Activated CD4-positive, CD25-positive, alpha-beta regulatory T cell (primary cell): ENCODE results near the gene SCAPER.

Source experiments
- DNase-seq, 4 experiments: peaks; one replicate each; lab custom pipeline; 2025; lab: John Stamatoyannopoulos, UW

The SCAPER gene

DNA sequence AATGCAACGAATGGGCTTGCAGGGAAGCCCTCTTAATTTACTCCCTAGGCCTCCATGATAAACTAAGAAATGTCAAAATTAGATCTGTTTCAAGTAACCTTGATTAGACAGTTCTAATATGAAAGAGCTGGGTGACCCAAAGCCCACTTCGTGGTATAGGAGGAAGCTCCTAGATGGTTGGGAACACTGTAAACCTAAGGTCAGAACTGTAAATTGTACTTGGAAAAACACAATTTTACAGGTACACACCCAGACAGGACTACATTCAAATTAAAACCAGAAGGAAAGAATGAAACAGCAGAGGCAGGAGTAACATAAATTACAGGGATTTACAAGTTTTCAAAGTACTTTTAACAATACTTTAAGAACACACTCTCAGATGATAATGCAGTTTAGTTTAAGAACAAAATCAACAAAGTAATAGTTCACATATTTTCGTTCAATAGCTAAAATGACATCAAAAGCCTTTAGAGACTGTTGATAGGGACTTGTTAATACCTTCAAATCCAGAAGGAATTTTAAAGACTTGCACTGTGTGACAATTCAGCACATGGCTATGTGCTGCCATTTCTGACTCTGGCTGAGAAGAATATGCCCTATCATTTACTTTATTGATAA lies 550.2 kb downstream of the SCAPER start:
- DNase-seq, result no peak

DNA sequence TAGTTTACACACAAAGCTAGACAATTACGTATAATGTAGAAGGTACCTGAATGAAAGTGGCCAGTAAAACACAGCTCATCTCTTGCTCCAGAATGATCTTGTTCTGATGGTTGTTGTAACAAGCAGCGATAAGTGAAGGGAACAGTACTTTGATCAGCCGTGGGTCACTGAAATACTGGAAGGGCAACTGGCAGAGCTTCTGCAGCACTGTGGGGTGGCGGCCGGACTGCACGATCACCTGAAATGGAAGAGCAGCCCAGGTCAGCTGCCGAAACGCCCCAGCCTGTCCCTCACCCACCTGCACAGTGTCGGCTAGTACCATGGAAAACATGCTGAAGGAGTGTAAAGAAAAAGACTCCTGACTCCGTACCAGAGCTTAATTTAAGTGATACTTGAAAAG lies 551.2 kb downstream of the SCAPER start:
- DNase-seq, result no peak

DNA sequence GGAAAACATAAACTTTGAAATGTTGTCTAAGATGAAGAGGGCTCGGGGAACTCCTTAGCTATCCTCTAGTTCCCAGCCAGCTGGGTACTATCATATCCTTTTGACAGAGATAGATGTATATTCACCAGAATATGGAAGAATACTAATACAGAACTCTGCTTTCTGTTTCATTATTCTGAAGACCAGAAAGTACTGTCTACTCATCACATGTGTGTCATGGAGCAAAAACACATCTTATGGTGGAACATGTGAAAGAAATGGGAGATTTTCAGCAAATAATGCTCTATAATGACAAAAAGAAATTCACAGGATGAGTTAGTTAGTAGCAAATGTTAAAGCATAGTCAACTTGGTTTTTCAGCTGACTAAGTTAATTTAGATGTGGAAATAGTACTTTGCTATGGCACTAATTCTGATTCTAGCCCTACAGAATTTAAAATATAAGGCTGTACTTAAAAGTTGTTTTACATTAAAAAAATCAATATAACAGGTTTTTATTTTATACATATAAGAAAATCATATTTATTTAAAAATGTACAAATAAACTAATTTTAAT lies 552.0 kb downstream of the SCAPER start:
- no peak for DNase-seq

DNA sequence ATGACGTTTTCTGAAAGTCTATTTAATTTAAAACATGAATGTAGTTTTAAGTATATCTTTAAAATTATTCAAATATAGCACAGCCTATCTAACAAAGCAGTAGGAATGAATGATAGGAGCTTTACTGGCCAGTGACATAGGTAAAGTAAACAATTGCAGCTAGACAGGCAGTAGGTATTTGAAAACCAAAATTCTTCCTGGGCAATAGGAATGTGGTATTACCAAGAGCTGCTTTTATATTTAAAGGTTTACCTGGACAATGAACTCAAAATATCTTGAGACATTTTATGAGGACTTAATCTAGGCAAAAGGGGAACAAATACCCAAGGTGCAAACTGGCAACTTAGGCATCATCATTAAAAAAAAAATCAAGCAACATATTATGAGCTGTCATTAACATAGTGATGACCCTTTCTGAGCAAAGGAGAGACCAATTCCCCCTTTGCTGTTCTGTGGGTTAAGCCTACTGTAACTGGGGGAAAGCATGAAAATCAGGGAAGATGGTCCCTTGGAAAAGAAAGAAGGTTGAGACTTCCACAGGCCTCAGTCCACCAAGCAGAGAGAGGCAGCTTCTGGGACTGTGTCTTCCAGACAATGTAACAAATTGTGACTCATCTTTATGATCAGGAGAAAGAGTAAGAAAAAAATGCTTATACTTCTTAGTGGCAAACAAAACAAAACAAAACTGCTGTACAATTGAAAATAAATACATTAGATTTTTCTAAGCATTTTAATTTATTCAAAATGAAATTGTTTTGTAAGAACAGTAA lies 555.7 kb downstream of the SCAPER start:
- no peak for DNase-seq

DNA sequence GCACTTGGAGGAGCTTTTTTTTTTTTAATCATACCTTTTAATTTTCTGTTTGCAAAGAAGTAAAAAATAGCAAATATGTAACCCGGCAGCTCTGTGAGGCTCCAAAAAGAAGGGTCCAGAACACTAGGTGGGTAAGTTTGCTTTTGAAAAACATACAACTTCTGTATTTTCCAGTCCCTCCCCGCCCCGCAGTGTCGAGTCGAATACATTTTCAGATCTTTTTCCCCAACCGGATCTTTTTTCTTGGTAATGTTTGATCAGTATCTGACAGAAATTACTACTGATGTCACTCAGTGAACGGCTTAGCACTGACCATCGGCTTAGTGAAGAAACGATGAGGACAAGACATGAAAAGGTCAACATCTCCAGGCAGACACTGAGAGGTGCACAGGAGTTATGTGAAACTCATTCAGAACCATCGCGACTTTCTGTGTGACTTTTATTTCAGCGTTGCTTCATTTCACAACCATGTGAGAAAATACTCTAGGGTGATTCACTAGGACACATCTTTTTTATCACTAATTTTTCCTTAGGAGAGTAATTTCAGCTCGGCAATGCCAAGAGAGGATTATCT lies 557.6 kb downstream of the SCAPER start:
- no peak for DNase-seq

DNA sequence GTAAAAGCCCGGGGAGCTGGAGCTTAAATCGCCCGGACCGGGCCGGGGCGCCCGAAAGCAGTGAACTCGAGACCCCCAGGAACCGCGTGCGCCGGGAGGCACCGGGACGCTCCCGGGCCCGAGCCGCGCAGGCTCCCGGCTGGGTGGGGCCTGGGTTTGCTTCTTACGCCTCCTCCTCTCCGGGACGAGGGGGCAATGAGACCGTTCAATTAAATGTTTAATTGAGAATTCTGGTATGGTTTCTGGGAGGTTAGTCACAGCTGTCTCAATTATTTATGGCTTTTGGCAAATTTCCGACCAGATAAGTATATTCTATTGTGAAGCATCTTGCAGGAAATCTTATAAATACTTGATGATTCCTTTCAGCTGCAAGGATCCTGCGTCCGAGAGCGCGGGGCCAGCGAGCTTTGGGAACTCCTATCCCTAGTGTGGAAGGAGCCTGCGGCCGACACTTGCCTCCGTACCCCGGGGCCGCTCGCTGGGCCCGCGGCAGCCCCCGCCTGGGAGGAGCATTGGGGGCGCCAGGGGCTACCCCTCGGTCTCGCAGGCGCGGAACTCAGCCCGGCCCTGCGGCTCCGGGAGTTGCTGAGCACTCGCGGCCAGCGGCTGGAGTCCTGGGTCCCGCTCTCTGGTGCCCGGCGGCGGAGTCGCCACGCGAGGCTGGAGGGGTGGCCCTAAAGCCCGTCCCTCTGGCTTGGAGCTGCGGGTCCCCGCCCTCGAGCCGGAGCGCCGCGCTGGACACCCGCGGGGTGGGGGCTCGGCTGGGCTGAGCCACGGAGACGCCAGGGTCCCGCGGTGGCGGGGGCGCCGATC lies 558.3 kb downstream of the SCAPER start:
- DNase-seq, result no peak

DNA sequence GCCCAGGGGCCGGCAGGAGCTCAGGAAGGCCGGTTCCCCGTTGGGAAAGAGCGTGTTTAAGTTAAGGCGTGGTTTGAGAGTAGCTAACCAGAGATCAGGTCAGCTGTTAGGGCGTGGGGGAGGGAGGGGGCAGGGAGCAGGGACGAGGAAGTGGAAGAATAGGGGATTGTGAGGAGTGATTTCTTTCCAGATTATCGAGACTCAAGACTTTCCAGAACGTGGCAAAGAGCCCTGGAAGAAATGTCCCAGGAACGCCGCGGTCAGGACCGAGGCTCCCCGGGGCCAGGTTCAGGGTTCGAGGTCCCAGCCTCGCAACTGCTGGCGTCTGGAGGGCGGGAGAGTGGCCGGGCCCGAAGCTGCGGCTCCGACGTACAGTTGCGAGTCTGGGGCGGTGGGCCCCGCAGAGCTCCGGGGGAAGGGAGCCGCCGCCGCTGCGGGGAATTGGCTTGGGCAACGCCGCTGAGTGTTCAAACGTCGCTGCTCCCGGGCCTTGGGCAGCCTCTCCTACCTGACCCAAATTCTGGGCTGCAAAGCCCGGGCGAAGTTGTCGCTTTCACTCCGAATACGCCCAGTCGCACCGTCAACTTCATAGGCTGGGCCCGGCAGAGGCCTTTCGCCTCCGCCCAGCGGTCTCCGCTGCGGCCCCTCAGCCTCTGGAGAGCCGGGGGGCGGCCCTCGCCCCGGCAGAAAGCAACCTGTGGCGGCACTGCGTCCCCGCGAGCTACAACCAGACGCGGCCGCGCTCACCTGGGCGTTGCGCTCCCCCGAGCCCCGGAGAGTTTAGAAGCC lies 559.1 kb downstream of the SCAPER start:
- no peak for DNase-seq

DNA sequence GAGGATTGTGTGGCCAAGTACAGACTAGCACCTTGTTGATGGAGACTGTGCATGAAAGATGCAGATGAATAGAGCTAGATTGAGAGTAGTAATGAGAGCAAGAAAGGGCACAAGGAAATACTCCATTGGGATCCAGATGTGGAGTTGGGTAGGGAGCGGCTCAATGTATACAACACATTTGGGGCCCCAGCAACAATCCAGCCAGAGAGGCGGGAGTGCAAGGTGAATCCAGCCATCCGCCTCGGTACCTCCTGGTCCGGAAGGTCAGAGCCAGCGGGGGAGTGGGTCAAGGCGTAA lies 559.6 kb downstream of the SCAPER start:
- no peak for DNase-seq

DNA sequence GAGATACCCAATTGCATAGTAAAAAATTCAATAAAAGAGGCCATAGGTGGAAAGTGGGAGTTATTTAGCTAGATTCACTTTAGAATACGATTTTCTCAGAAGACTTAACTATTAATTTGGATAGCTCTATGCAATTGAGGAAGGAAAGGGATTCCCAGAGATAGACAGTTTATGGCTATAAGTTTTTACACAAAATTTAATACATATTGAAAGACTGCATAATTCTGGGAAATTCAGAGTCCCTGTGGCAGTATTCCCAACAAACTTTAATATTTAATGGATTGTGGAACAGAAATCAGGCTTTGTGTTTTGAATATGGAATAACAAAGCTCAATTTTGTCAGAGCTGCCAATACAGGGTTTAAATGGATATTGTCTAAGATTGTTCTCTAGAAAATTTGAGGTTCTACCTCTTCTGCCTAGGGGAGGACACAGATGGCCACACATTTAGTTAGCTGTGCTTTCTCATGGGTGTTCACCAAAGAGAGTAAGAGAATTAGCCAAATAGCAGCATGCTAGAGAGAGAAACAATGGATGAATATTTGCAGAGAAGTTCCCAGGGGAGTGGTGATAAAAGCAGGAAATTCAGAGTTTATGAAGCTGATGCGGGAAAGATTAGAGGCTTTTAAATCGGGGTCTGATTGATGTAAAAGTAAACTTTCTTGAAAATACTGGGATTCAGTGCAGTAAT lies 560.1 kb downstream of the SCAPER start:
- no peak for DNase-seq

DNA sequence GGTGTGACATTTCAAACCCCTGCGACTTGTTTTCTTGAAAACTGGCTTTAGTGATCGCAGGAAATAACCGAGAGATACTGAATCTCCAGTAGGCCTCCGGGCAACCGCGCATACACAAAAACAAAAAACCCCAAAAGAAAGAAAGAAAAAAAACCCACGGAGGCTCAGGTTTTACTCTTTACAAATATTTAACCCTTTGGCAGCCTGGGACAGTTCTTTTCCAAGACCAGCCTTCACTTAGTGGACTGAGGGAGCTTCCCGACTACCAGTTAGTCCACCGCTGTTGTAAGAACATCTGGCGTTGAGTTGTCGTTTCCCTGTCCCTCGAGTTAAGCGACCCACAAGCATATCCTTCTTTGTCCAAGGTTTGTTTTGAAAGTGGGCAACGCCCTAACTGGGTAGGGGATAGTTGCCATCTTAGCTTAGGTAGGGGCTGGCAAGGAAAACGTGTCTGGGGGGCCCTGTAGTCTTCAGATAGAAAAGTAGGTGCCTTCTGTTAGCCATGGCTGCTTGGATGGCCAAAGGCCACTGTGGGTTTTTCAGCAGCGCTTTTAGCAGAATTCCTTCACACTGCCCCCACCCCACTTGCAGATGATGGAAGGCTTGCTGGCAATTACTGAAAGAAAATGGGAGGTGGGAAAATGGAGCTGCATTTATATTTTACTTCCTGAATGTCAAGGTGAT lies 561.7 kb downstream of the SCAPER start:
- no peak for DNase-seq

DNA sequence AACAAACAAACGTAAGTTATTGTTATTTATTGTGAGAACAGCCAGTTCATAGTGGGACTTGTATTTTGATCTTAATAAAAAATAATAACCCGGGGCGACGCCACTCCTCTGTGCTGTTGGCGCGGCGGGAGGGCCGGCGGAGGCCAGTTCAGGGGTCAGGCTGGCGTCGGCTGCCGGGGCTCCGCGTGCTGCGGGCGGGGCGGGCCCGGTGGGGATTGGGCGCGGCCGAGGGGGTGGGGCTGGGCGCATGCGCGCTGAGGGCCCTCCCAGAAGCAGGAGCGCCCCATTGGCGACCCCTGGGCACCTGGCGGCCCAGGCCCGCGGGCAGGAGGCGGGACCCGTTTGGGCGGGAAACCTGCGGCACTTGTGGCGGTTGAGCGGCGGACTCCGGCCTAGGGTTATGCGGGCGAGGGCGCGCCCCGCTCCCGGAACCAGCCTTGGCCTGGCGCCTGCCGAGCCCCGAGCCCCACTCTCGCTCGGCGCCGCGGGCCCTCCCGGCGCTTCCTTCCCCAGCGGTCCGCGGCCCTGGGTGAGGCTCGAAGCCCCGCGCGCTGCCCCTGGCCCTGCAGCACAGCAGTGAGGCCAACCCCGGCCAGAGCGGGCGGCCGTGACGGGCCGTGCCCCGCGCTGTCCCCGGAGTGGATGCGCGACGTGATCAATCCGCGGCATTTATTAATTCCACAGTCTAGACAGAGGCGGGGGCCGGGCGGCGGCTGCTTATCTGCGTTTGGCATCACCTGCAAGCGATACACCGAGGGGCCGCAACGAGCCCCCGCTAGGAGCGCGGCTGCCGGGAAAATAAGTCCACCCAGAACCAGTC lies 562.5 kb downstream of the SCAPER start:
- no peak for DNase-seq

DNA sequence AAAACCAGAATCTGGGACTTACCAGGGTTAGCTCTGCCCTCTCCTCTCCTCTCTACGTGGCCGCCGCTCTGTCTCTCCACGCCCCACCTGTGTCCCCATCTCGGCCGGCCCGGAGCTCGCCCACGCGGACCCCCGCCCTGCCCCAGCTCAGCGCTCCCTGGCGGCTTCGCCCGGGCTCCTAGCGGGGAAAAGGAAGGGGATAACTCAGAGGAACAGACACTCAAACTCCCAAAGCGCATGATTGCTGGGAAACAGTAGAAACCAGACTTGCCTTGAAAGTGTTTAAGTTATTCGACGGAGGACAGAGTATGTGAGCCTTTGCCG lies 563.1 kb downstream of the SCAPER start:
- DNase-seq, result no peak

DNA sequence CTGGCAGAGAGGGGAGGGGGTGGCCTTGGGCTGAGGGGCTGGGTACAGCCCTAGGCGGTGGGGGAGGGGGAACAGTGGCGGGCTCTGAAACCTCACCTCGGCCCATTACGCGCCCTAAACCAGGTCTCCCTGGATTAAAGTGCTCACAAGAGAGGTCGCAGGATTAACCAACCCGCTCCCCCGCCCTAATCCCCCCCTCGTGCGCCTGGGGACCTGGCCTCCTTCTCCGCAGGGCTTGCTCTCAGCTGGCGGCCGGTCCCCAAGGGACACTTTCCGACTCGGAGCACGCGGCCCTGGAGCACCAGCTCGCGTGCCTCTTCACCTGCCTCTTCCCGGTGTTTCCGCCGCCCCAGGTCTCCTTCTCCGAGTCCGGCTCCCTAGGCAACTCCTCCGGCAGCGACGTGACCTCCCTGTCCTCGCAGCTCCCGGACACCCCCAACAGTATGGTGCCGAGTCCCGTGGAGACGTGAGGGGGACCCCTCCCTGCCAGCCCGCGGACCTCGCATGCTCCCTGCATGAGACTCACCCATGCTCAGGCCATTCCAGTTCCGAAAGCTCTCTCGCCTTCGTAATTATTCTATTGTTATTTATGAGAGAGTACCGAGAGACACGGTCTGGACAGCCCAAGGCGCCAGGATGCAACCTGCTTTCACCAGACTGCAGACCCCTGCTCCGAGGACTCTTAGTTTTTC lies 563.6 kb downstream of the SCAPER start:
- no peak for DNase-seq

DNA sequence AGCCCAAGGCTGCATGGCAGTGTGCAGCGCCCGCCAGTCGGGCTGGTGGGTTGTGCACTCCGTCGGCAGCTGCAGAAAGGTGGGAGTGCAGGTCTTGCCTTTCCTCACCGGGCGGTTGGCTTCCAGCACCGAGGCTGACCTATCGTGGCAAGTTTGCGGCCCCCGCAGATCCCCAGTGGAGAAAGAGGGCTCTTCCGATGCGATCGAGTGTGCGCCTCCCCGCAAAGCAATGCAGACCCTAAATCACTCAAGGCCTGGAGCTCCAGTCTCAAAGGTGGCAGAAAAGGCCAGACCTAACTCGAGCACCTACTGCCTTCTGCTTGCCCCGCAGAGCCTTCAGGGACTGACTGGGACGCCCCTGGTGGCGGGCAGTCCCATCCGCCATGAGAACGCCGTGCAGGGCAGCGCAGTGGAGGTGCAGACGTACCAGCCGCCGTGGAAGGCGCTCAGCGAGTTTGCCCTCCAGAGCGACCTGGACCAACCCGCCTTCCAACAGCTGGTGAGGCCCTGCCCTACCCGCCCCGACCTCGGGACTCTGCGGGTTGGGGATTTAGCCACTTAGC lies 564.3 kb downstream of the SCAPER start:
- no peak for DNase-seq

DNA sequence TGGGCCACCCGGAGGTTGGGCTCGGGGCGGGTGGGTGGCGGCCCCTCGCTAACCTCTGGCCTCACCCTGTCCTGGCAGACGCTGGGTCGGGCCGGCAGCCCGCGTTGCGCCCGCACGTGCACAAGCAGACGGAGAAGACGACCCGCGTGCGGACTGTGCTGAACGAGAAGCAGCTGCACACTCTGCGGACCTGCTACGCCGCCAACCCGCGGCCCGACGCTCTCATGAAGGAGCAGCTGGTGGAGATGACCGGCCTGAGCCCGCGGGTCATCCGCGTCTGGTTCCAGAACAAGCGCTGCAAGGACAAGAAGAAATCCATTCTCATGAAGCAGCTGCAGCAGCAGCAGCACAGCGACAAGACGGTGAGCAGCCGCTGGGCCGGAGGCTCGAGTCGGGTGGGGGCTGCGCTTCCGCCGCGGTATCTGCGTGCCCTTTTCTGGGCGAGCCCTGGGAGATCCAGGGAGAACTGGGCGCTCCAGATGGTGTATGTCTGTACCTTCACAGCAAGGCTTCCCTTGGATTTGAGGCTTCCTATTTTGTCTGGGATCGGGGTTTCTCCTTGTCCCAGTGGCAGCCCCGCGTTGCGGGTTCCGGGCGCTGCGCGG lies 564.8 kb downstream of the SCAPER start:
- DNase-seq, result no peak

DNA sequence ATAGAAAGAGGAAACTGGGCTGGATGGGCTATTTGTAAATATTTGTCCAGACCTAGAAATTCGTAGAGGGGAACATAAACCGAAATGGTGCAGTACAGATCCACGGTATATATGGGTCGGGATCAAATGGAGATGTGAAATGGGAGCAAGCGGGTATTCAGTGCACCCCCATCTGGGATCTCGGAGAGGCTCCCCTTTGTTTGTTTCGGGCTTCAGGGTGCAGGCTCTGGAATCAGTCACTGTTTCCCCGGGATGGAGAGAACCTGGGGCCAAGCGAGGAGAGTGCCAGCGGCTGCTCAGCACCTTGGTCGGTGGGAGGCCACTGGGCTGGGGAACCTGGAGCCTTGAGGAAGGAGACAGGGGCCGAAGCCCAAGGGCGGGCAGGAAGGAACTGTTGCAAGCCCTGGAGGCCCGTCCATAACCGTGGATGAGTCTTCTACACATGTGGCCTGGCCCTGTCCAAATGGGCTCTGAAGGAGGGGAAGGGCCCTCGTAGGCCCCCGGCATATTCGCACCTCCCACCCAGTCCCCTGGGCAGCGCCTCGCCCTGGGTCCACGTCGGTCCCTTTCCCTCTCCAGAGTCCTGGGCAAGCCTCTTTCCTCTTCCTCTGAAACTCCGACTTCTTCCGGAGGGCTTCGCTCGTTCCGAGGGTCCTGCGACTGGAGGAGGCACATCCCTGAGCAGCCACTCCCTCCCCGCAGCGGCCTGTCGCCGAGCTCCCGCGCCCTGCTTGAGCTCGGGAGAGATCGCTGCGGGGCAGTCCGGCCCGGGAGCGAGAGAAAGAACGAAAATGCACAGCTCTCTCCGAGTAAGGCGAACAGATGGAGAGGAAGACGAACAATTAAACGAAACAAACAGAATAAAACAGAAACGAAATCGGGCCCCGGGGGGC lies 565.6 kb downstream of the SCAPER start:
- no peak for DNase-seq
